Measurements from ENCODE around the gene HOOK1. TPM values are rescaled to one million over a fixed set of nuclear protein-coding genes. Genes with fewer than 3 reads are reported as not detected.
A peak's percentile ranks its signal among the peaks of the same experiment; 100 is the strongest.

HOOK1 gene
- total and polyA plus RNA-seq, 2 experiments from 2014 or later = 27.4 to 27.6 TPM

DNA sequence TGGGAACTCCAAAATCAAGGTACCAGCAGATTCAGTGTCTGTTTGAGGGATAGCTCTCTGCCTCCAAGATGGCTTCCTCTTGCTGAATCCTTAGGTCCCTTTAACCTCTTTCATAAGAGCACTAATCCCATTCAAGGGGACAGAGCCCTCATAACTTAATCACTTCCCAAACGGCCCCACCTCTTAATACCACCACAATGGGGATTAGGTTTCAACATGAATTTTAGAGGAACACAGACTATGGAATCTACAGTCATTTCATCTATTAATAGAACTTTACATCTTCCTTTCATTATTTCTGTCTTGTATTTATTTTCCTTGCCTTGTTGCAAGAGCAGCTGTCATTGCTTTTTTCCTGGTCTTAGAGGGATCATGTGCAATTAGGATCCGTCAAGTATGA is 30.3 kb downstream of the HOOK1 start:
- Histone ChIP-seq H3K79me2 (replicated peaks; ENCODE audit: insufficient read depth) (no peaks in the 10 kb centered on the region), H3K4me3 (no peak overlapping the region), H3K27ac (ENCODE audit: low read depth) (no peak overlapping the region), H4K20me1 (replicated peaks; ENCODE audit: insufficient read depth) (no peaks in the 10 kb centered on the region), H3K4me2 (no peak overlapping the region), H3K9me2 (ENCODE audit: insufficient read depth) (no peaks in the 10 kb centered on the region), H3K4me1 (ENCODE audit: insufficient read depth) (no peaks in the 10 kb centered on the region), H3K27me3 (ENCODE audit: insufficient read depth) (no peaks in the 10 kb centered on the region), H3F3A (replicated peaks; ENCODE audit: low read depth) (no peaks in the 10 kb centered on the region), H3K36me3 (ENCODE audit: insufficient read depth) (peaks cover 31% of the 10 kb centered on the region), H2AFZ (no peak overlapping the region)
- no peak for ATAC-seq
- H3K4me1 Mint-ChIP-seq = no peaks in the 10 kb centered on the region
- no peaks in the 10 kb centered on the region for H3K27me3 Mint-ChIP-seq (ENCODE audit: insufficient read depth, low read depth, poor library complexity)
- no peak for TF ChIP-seq CTCF (conservative IDR thresholded peaks at IDR 0.05; ENCODE audit: low read depth in 2 of 2)
- TF ChIP-seq JUNB (IDR thresholded peaks at IDR 0.05; ENCODE audit: unreplicated experiment) = no peak
- TF ChIP-seq EZH2phosphoT487 (IDR thresholded peaks at IDR 0.05; ENCODE audit: unreplicated experiment) = no peak
- TF ChIP-seq EZH2 (IDR thresholded peaks at IDR 0.05; ENCODE audit: low read depth, unreplicated experiment) = no peak
- no peak for TF ChIP-seq NANOG (IDR thresholded peaks at IDR 0.05; ENCODE audit: borderline replicate concordance)
- TF ChIP-seq ZNF462 (CRISPR knock-in tag; IDR thresholded peaks at IDR 0.05) = no peak
- no peak for TF ChIP-seq ZNF331 (CRISPR knock-in tag; IDR thresholded peaks at IDR 0.05; ENCODE audit: low read depth)
- TF ChIP-seq REST (IDR thresholded peaks at IDR 0.05; ENCODE audit: unreplicated experiment) = no peak
- no peak for TF ChIP-seq STAT1 (IDR thresholded peaks at IDR 0.05; ENCODE audit: unreplicated experiment)
- TF ChIP-seq ZNF114 (CRISPR knock-in tag; IDR thresholded peaks at IDR 0.05) = no peak
- no peak for TF ChIP-seq ETS1 (IDR thresholded peaks at IDR 0.05)
- no peak for TF ChIP-seq POLR2AphosphoS5 (IDR thresholded peaks at IDR 0.05; ENCODE audit: low read depth)
- no peak for TF ChIP-seq CREB1 (CRISPR knock-in tag; IDR thresholded peaks at IDR 0.05; ENCODE audit: low read depth)
- H3K36me3 Mint-ChIP-seq (ENCODE audit: low read depth) = peaks cover 37% of the 10 kb centered on the region
- no peaks in the 10 kb centered on the region for H3K9me3 Mint-ChIP-seq
- H3K4me3 Mint-ChIP-seq = no peak overlapping the region
- peak; percentile 3 for DNase-seq (ENCODE audit: low spot score)
- H3K27ac Mint-ChIP-seq = no peak overlapping the region

Data from GM23338 (cell line).